Mucosa of descending colon (tissue), 3 donors: Measurements from ENCODE around the gene ARMH2. TPM values are rescaled to one million over a fixed set of nuclear protein-coding genes. Genes with fewer than 3 reads are reported as not detected.

Experiments used
- ATAC-seq: fragments of 200-7000 bp; cut with Tn5 transposase; one replicate; pipeline ENCODE4 v1.9.1; 2020; ENCODE audit warnings: mild to moderate bottlenecking, moderate library complexity
- DNase-seq, 3 donors: peaks; one replicate each; pipeline ENCODE4 v3.0.0-alpha.2; 2020
- H3K36me3 ChIP-seq: fragments of 200-600 bp; one replicate; pipeline ENCODE4 v1.8.0; 2021; ENCODE audit warnings: low read depth, mild to moderate bottlenecking
- H3K4me1 ChIP-seq: fragments of 200-600 bp; one replicate; pipeline ENCODE4 v1.8.0; 2021; ENCODE audit warnings: low read depth, mild to moderate bottlenecking
- H3K4me3 ChIP-seq: fragments of 200-600 bp; one replicate; pipeline ENCODE4 v1.8.0; 2021; ENCODE audit warnings: mild to moderate bottlenecking
- H3K9me3 ChIP-seq: fragments of 200-600 bp; one replicate; pipeline ENCODE4 v1.8.0; 2021; ENCODE audit warnings: mild to moderate bottlenecking
- CTCF ChIP-seq: fragments of 200-600 bp; IDR thresholded peaks from one replicate; pipeline ENCODE4 v1.8.0; 2022; ENCODE audit warnings: antibody characterized with exemption, mild to moderate bottlenecking
- intact Hi-C, 2 donors: fragments of 100-400 bp; cut with DNase I in 1 of 2; cut with micrococcal nuclease in 1 of 2; formaldehyde crosslinking; loops; one replicate each; pipeline versions ENCODE4 v1.11.0 to v1.11.1; 2022; cut with DNase I, micrococcal nuclease
- total RNA-seq, 3 donors: library from RNA; stranded (reverse); fragmentation: NEBNext Ultra II Directional in 2 of 3; extraction: Animal tissue kit (Norgen Biotek cat#: 25700) in 2 of 3; gene quantifications; one replicate each; pipeline versions ENCODE4 v1.2.1 to v1.2.4, GENCODE V29; 2021 to 2023
- donor health status: DM: no; HTN: no; CAD: no; lungs with moderate emphysema.
- donor health status: DM: no; HTN: no; CAD: no.
- donor health status: DM: no; HTN: yes; CAD: no.

Gene ARMH2
- total RNA-seq, 3 donors from 2014 or later = not detected

DNA sequence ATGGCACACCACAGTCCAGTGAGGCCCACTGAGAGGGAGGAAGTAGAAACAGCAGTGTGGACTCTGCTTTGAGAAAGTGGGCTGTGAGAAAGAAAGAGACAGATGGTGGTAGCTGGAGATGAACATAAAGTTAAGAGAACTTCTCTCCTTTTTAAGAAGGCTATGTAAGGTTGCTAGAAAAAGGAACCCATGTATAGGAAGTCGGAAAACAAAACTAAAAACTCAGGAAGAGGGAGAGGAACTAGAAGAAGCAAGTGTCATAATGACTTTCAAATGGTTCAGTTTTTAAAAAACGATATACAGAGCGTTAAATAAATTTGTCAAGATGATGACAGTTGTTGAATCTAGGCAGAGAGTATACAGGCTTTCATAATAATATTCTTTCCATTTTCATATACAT lies 49.4 kb downstream of the ARMH2 start:
- intact Hi-C loops = no loop called here
- H3K9me3 ChIP-seq = no peaks in the 10 kb centered on the region
- no peaks in the 10 kb centered on the region for H3K4me1 ChIP-seq
- TF ChIP-seq CTCF = no peak
- no peak for ATAC-seq
- no peaks in the 10 kb centered on the region for H3K36me3 ChIP-seq
- no peak for DNase-seq
- no peak overlapping the region for H3K4me3 ChIP-seq

Other genes starting within 250 kb of the ARMH2 start
- gene KIAA0319, start 152.7 kb downstream of the ARMH2 start, total RNA-seq = 1 to 10 TPM in 1 of 3 donors, under 1 TPM in 2; 0.48 to 1.2 (median 0.49) TPM
- 100 to 1,000 TPM; 146 to 343 (median 173) TPM for gene TDP2, start 132.0 kb downstream of the ARMH2 start, total RNA-seq
- 10 to 100 TPM; 28.2 to 57.0 (median 35.3) TPM for gene ACOT13, start 131.8 kb downstream of the ARMH2 start, total RNA-seq
- 10 to 100 TPM; 70.3 to 85.1 (median 85.1) TPM for gene C6orf62, start 79.8 kb downstream of the ARMH2 start, total RNA-seq
- gene GMNN, start 24.0 kb downstream of the ARMH2 start, total RNA-seq = 10 to 100 TPM; 20.6 to 62.0 (median 45.8) TPM
- gene RIPOR2, start 137.0 kb upstream of the ARMH2 start, total RNA-seq = 1 to 10 TPM; 2.9 to 4.7 (median 4.1) TPM